SU-DHL-6 (cell line): ENCODE measurements around the gene CTRL.

Experiments used
- H2AFZ ChIP-seq: fragments of 200-600 bp; sonication (generic); 2 replicates; pipeline ENCODE4 v1.6.1; 2014; ENCODE audit warnings: low read depth, mild to moderate bottlenecking, moderate library complexity, mixed read lengths, antibody characterized with exemption, low read length; ENCODE audit not compliant: severe bottlenecking
- H3F3A ChIP-seq: fragments of 200-600 bp; shearing (Covaris generic); 2 replicates; pipeline ENCODE4 v1.6.0; 2016; ENCODE audit warnings: antibody characterized with exemption, mild to moderate bottlenecking; ENCODE audit not compliant: insufficient read depth
- H3K27ac ChIP-seq: fragments of 200-600 bp; sonication (generic); 2 replicates; pipeline ENCODE4 v1.5.1; 2016; ENCODE audit warnings: low read depth, mild to moderate bottlenecking, low read length, moderate library complexity, mixed read lengths
- H3K27me3 ChIP-seq: fragments of 200-600 bp; sonication (generic), shearing (Covaris generic); 2 replicates; pipeline ENCODE4 v1.6.0; 2014; ENCODE audit warnings: mild to moderate bottlenecking, low read length
- H3K36me3 ChIP-seq: fragments of 200-600 bp; sonication (generic); 2 replicates; pipeline ENCODE4 v1.6.1; 2014; ENCODE audit warnings: mild to moderate bottlenecking, low read length, mixed read lengths
- H3K4me2 ChIP-seq: fragments of 300-600, 200-600 bp; shearing (Covaris generic), sonication (generic); 2 replicates; pipeline ENCODE4 v1.6.0; 2014; ENCODE audit warnings: low read length, low read depth, mild to moderate bottlenecking; ENCODE audit not compliant: poor library complexity, severe bottlenecking
- H3K4me3 ChIP-seq: fragments of 200-600 bp; sonication (generic); 2 replicates; pipeline ENCODE4 v1.5.1; 2014; ENCODE audit warnings: antibody characterized with exemption, low read length, mild to moderate bottlenecking, mixed read lengths; ENCODE audit not compliant: insufficient read depth, poor library complexity, severe bottlenecking
- H3K79me2 ChIP-seq: fragments of 200-600 bp; sonication (generic); 2 replicates; pipeline ENCODE4 v1.6.1; 2014; ENCODE audit warnings: mild to moderate bottlenecking, low read length, moderate library complexity; ENCODE audit not compliant: insufficient read depth
- H3K9ac ChIP-seq: fragments of 200-600 bp; sonication (generic); 2 replicates; pipeline ENCODE4 v1.7.0; 2014; ENCODE audit warnings: mild to moderate bottlenecking, low read length
- H3K9me2 ChIP-seq: fragments of 200-600 bp; sonication (generic); replicated peaks from 2 replicates; pipeline ENCODE4 v1.6.1; 2014; ENCODE audit warnings: low read length; ENCODE audit not compliant: insufficient read depth
- H3K9me3 ChIP-seq: fragments of 200-600 bp; sonication (generic); 2 replicates; pipeline ENCODE4 v1.6.1; 2014; ENCODE audit warnings: low read length, mixed read lengths; ENCODE audit not compliant: insufficient read depth
- H4K20me1 ChIP-seq: fragments of 200-600 bp; sonication (generic); 2 replicates; pipeline ENCODE4 v1.6.1; 2014; ENCODE audit warnings: low read depth, mild to moderate bottlenecking, antibody characterized with exemption, low read length, moderate library complexity, mixed read lengths
- CTCF ChIP-seq: fragments of 200-600 bp; sonication (generic); IDR thresholded peaks from one replicate; pipeline ENCODE4 v1.5.1; 2017; ENCODE audit warnings: antibody characterized with exemption, mild to moderate bottlenecking, low read length, moderate library complexity; ENCODE audit not compliant: insufficient read depth, poor library complexity, severe bottlenecking
- EZH2phosphoT487 ChIP-seq: fragments of 200-600 bp; sonication (generic), shearing (Covaris generic); conservative IDR thresholded peaks from 2 replicates; pipeline ENCODE4 v1.6.1; 2018; ENCODE audit warnings: mild to moderate bottlenecking, antibody characterized with exemption, low read length, moderate library complexity, mixed read lengths

CTRL gene

GRCh38 chr16:67930678-67931211 lies 917 bp downstream of the CTRL start:
- H3F3A ChIP-seq, result no peaks in the 10 kb centered on the region
- no peak overlapping the region for H3K4me2 ChIP-seq
- no peak overlapping the region for H2AFZ ChIP-seq
- H3K27me3 ChIP-seq, result no peaks in the 10 kb centered on the region
- H3K36me3 ChIP-seq, result no peaks in the 10 kb centered on the region
- H3K27ac ChIP-seq, result no peak overlapping the region
- TF ChIP-seq CTCF (no peak), EZH2phosphoT487 (no peak)
- peaks cover 9% of the 10 kb centered on the region for H3K79me2 ChIP-seq
- H4K20me1 ChIP-seq, result no peaks in the 10 kb centered on the region; the same call in 1 of the 2 replicates
- no peaks in the 10 kb centered on the region for H3K9me3 ChIP-seq
- H3K4me3 ChIP-seq, result no peak overlapping the region
- no peaks in the 10 kb centered on the region for H3K9me2 ChIP-seq
- H3K9ac ChIP-seq, result no peak overlapping the region

GRCh38 chr16:67930191-67930590 lies 1.5 kb downstream of the CTRL start:
- no peak for TF ChIP-seq CTCF
- TF ChIP-seq EZH2phosphoT487, result no peak
- no peaks in the 10 kb centered on the region; the same call in 1 of the 2 replicates for H4K20me1 ChIP-seq
- H3K27me3 ChIP-seq, result no peaks in the 10 kb centered on the region
- H3K9me3 ChIP-seq, result no peaks in the 10 kb centered on the region
- no peaks in the 10 kb centered on the region for H3F3A ChIP-seq
- no peaks in the 10 kb centered on the region for H3K36me3 ChIP-seq
- peaks cover 6% of the 10 kb centered on the region for H3K79me2 ChIP-seq
- no peaks in the 10 kb centered on the region for H3K9me2 ChIP-seq
- no peak overlapping the region for H3K4me2 ChIP-seq
- H3K9ac ChIP-seq, result no peak overlapping the region
- no peak overlapping the region for H2AFZ ChIP-seq
- no peak overlapping the region for H3K4me3 ChIP-seq
- no peak overlapping the region for H3K27ac ChIP-seq

- Histone ChIP-seq H3K36me3 (no peaks in the 10 kb centered on the region), H3K9me3 (no peaks in the 10 kb centered on the region), H3K27ac (no peak overlapping the region), H3K9ac (no peak overlapping the region), H4K20me1 (no peaks in the 10 kb centered on the region; the same call in 1 of the 2 replicates), H2AFZ (no peak overlapping the region), H3F3A (no peaks in the 10 kb centered on the region), H3K4me2 (no peak overlapping the region), H3K9me2 (no peaks in the 10 kb centered on the region), H3K27me3 (no peaks in the 10 kb centered on the region), H3K4me3 (no peak overlapping the region), H3K79me2 (no peaks in the 10 kb centered on the region)
- TF ChIP-seq CTCF (peak; percentile 95), EZH2phosphoT487 (no peak)
Measured at GRCh38 chr16:67928561-67929364, 2.9 kb downstream of the CTRL start.
